Caco-2 (cell line): ENCODE data around the gene CCDC169. TPM values are rescaled to one million over a fixed set of nuclear protein-coding genes. Genes with fewer than 3 reads are reported as not detected.

Source experiments
- Bru-seq: library from RNA; stranded (reverse); fragments of 400-500 nt; gene quantifications from one replicate; lab custom pipeline; 2021; lab: Mats Ljungman, UMichigan
- BruChase-seq, 2 experiments: library from RNA; stranded (reverse); fragments of 400-500 nt; gene quantifications; one replicate each; lab custom pipeline; 2021; lab: Mats Ljungman, UMichigan
- BruUV-seq: library from RNA; stranded (reverse); fragments of 400-500 nt; replicated peaks from 2 replicates; lab custom pipeline; 2021; lab: Mats Ljungman, UMichigan
- CTCF ChIA-PET: fragments of 300-600 bp; sonication (Branson Sonifier 250); formaldehyde crosslinking; loops from one replicate; lab custom pipeline; 2022; ENCODE audit warnings: antibody characterized with exemption; lab: Charles Lee
- POLR2A ChIA-PET: fragments of 300-600 bp; sonication (Branson Sonifier 250); formaldehyde crosslinking; loops from one replicate; lab custom pipeline; 2022; ENCODE audit warnings: antibody characterized with exemption; lab: Charles Lee
- DNase-seq, 2 experiments: peaks; one replicate each; pipeline versions ENCODE4 v3.0.0 to v3.0.0-alpha.2; 2020 to 2022
- H3K27me3 ChIP-seq: replicated peaks from 2 replicates; pipeline ENCODE4 v1.6.0; 2011; ENCODE audit warnings: low read length; ENCODE audit not compliant: control insufficient read depth, insufficient read depth
- H3K36me3 ChIP-seq: 2 replicates; pipeline ENCODE4 v1.5.1; 2011; ENCODE audit warnings: low read length; ENCODE audit not compliant: control insufficient read depth, insufficient read depth
- H3K4me1 ChIP-seq: fragments of 250-450 bp; sonication (Bioruptor Pico); 2 replicates; pipeline ENCODE4 v1.5.1; 2020; ENCODE audit warnings: mild to moderate bottlenecking
- H3K4me3 ChIP-seq: 2 replicates; pipeline ENCODE4 v1.5.1; 2011; ENCODE audit warnings: low read depth, mild to moderate bottlenecking, control low read depth, low read length
- H3K9me3 ChIP-seq: fragments of 250-450 bp; sonication (Bioruptor Pico); 2 replicates; pipeline ENCODE4 v1.5.1; 2020; ENCODE audit warnings: mild to moderate bottlenecking, moderate library complexity
- H3K27ac Mint-ChIP-seq: one replicate; pipeline ENCODE4 v1.8.0; 2022; ENCODE audit warnings: mixed read lengths; ENCODE audit not compliant: unreplicated experiment
- H3K27me3 Mint-ChIP-seq: one replicate; pipeline ENCODE4 v1.8.0; 2022; ENCODE audit warnings: mixed read lengths; ENCODE audit not compliant: insufficient read depth, unreplicated experiment
- H3K36me3 Mint-ChIP-seq: one replicate; pipeline ENCODE4 v1.8.0; 2022; ENCODE audit warnings: mild to moderate bottlenecking, mixed read lengths; ENCODE audit not compliant: insufficient read depth, unreplicated experiment
- H3K4me1 Mint-ChIP-seq: one replicate; pipeline ENCODE4 v1.8.0; 2022; ENCODE audit warnings: low read depth, mixed read lengths; ENCODE audit not compliant: unreplicated experiment
- H3K4me3 Mint-ChIP-seq: one replicate; pipeline ENCODE4 v1.8.0; 2022; ENCODE audit warnings: mild to moderate bottlenecking, moderate library complexity, mixed read lengths; ENCODE audit not compliant: unreplicated experiment
- H3K9me3 Mint-ChIP-seq: one replicate; pipeline ENCODE4 v1.8.0; 2022; ENCODE audit warnings: mixed read lengths; ENCODE audit not compliant: unreplicated experiment
- intact Hi-C: fragments of 100-400 bp; cut with micrococcal nuclease; formaldehyde crosslinking; loops from one replicate; pipeline ENCODE4 v1.10.0; 2022; ENCODE audit not compliant: unreplicated experiment
- long read RNA-seq: library from polyadenylated mRNA; stranded (forward); transcript quantifications from one replicate; pipeline ENCODE4 v2.0.0, GENCODE V29; 2022
- total RNA-seq: library from RNA; stranded (reverse); gene quantifications from 2 replicates; pipeline ENCODE4 v1.2.3, GENCODE V29; 2022
- TF ChIP-seq, protein P1 (sequence below), 2 experiments: fragments of 200-600 bp in 1 of 2; IDR thresholded peaks; 1 replicate in 1 of 2; 2 replicates in 1 of 2; pipeline versions ENCODE4 v1.5.1 to v1.8.0; 2011 to 2022; ENCODE audit warnings: antibody characterized with exemption in 1 of 2, control low read depth in 1 of 2, inconsistent platforms in 1 of 2, low read depth in 1 of 2, low read length in 1 of 2, mild to moderate bottlenecking in 1 of 2, moderate library complexity in 1 of 2; ENCODE audit not compliant: insufficient read depth in 1 of 2, severe bottlenecking in 1 of 2, unreplicated experiment in 1 of 2

The CCDC169 gene
- total RNA-seq (not detected in 2 replicates), Bru-seq, nascent RNA (not detected), BruChase-seq, experiment 1, labeled RNA remaining after a 2-hour chase (percentile 11 among the genes with signal in this experiment), BruChase-seq, experiment 2, labeled RNA remaining after a 6-hour chase (not detected)
- long read RNA-seq, partial matches to known transcripts = 0 of 1 reads
- long read RNA-seq, other reads (novel, unspliced or antisense) = 1 of 1 reads

DNA sequence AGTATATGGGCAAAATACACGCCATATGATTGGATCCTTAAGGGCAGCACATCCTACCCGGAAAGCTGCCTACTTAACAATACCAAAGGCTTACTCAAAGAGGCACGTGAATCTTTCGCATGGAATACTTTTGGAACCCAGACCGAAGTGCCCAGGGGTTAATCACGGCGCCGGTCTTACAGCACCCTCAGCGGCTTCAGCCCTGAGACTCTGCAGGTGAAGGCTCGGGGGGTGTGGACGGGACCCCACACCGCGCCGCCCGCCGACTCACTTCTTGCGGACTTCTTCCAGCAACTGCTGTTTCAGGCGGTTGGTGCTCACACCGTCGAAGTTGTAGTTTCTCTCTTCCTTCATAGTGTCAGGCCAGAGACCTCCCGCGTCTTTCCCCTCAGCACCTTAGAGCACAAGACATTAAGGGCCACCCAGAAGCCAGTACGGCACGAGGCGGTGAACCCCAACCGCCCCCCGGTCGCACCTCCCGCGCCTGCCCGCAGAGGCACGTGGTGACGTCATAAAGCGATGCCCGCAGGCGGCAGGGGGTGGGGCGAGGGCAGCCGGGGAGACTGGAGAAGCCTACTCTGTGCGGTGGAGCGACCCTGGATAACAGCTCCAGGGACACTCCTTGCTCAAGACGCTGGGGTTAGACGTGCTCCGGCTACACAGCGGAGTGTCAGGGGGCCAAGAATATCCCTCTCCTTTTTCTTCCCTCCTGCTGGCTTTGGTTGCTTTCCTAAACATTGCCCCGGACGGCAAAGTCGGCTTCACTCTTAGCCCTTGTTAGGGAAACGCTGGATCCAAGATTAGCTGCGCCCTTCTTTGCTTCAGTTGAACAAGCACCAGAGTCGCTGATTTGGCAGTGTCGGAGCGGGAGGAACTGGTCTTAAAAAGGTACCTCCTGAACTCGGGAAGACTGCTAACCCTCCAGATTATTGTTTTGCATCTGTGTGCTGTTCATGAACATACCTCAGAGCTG, at the start of gene CCDC169:
Gene CCDC169, minus strand, starts transcription at position 449 of the 973 bp plus-strand sequence. Its CDS starts 95 bp downstream, at position 354.
- no peaks in the 10 kb centered on the region for H3K4me1 Mint-ChIP-seq
- H3K4me3 Mint-ChIP-seq = peak within 1 kb of the TSS; percentile 64
- no peaks in the 10 kb centered on the region for H3K27me3 ChIP-seq
- H3K36me3 Mint-ChIP-seq = peaks cover 4% of the 10 kb centered on the region
- TF ChIP-seq, protein P1, sequence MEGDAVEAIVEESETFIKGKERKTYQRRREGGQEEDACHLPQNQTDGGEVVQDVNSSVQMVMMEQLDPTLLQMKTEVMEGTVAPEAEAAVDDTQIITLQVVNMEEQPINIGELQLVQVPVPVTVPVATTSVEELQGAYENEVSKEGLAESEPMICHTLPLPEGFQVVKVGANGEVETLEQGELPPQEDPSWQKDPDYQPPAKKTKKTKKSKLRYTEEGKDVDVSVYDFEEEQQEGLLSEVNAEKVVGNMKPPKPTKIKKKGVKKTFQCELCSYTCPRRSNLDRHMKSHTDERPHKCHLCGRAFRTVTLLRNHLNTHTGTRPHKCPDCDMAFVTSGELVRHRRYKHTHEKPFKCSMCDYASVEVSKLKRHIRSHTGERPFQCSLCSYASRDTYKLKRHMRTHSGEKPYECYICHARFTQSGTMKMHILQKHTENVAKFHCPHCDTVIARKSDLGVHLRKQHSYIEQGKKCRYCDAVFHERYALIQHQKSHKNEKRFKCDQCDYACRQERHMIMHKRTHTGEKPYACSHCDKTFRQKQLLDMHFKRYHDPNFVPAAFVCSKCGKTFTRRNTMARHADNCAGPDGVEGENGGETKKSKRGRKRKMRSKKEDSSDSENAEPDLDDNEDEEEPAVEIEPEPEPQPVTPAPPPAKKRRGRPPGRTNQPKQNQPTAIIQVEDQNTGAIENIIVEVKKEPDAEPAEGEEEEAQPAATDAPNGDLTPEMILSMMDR (IDR thresholded peaks at IDR 0.05; ENCODE audit: insufficient read depth in 1 of 2, low read depth in 1 of 2, low read length in 1 of 2, severe bottlenecking in 1 of 2, unreplicated experiment in 1 of 2) = no peak
- H3K9me3 ChIP-seq = no peaks in the 10 kb centered on the region
- ChIA-PET POLR2A (no interaction called here), CTCF (no interaction called here)
- no peak within 1 kb of the TSS for H3K4me3 ChIP-seq
- BruUV-seq = no TSS peak
- peak in 1 of 2 experiments; percentile 45 for DNase-seq
- no peaks in the 10 kb centered on the region for H3K27me3 Mint-ChIP-seq
- H3K36me3 ChIP-seq = no peaks in the 10 kb centered on the region
- H3K9me3 Mint-ChIP-seq = peaks cover 20% of the 10 kb centered on the region
- no peak within 1 kb of the TSS for H3K27ac Mint-ChIP-seq
- H3K4me1 ChIP-seq = no peaks in the 10 kb centered on the region
- intact Hi-C loops = no loop called here

DNA sequence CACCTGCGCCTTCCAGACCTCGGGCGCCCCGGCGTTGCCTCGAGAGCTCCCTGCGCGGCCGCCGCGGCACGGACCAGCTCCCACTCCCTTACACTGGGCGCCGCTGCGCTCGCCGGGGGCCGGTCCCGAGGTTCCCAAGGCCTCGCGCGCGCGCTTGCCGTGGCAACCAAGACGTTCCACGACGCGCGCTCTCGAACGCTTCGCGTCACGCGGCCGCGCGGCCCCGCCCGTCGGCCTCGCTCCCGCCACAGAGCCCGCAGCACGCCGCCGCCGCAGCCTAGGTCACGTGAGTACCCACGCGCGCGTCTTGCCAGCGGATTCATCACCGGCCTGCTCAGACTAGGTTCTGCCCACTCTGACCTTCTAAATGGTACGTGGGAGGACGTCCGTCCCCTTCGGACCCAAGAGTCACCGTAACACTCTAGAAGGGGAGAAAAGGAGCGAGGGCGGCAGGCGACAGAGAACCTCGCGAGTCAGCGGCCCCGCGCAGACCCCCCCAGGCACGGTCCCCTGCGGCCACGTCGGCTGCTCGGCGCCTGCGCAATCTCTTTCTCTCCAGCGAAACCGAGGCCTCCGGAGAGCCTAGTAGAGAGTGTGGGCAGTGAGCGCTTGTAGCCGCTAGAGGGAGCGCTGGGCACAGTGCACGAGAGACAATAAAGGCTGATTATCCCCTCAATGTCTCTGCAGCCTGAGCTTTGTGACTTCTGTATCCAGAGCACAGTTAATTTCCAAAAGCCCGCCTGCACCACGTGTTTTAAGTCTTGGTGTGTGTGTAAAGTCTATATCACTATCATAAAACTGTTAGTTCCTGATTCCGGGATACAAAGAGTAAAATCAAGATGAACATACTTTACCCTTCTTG, 48.8 kb upstream of the CCDC169 start, which contains the start of gene SPART:
Gene SPART, minus strand, starts transcription at position 173 of the 862 bp plus-strand sequence. CDS start 10,564 bp downstream, outside the sequence.
- BruUV-seq = no TSS peak
- no peaks in the 10 kb centered on the region for H3K36me3 ChIP-seq
- H3K4me1 Mint-ChIP-seq = no peaks in the 10 kb centered on the region
- peaks cover 5% of the 10 kb centered on the region for H3K9me3 Mint-ChIP-seq
- no peaks in the 10 kb centered on the region for H3K27me3 Mint-ChIP-seq
- H3K9me3 ChIP-seq = no peaks in the 10 kb centered on the region
- ChIA-PET POLR2A (no interaction called here), CTCF (no interaction called here)
- TF ChIP-seq, protein P1 (IDR thresholded peaks at IDR 0.05; ENCODE audit: insufficient read depth in 1 of 2, low read depth in 1 of 2, low read length in 1 of 2, severe bottlenecking in 1 of 2, unreplicated experiment in 1 of 2) = peak in 1 of 2 experiments; percentile 40
- DNase-seq = peak in 1 of 2 experiments; percentile 17
- H3K4me3 Mint-ChIP-seq = no peak within 1 kb of the TSS
- no peaks in the 10 kb centered on the region for H3K36me3 Mint-ChIP-seq
- H3K4me1 ChIP-seq = no peaks in the 10 kb centered on the region
- intact Hi-C loops = loop anchor here (1.0 kb wide), 1 partner anchor 49 kb away; no protein-coding TSS in a partner anchor
- H3K4me3 ChIP-seq = no peak within 1 kb of the TSS
- H3K27ac Mint-ChIP-seq = no peak within 1 kb of the TSS
- H3K27me3 ChIP-seq = no peaks in the 10 kb centered on the region
